CD14-positive monocyte (primary cell): ENCODE measurements around the gene LOXL3. TPM values are rescaled to one million over a fixed set of nuclear protein-coding genes. Genes with fewer than 3 reads are reported as not detected.
A peak's percentile ranks its signal among the peaks of the same experiment; 100 is the strongest.

Source experiments
- DNase-seq, 3 donors: peaks; one replicate each; pipeline ENCODE4 v3.0.0-alpha.2; 2011 to 2022
- H2AFZ ChIP-seq: 2 replicates; pipeline ENCODE4 v1.6.0; 2012; ENCODE audit warnings: mild to moderate bottlenecking, low read depth, low read length, inconsistent platforms; ENCODE audit not compliant: insufficient read depth, poor library complexity, severe bottlenecking
- H3K27ac ChIP-seq, 2 donors: 1 replicate in 1 of 2; 2 replicates in 1 of 2; pipeline ENCODE4 v1.5.1; 2012 to 2013; ENCODE audit warnings: low read length in 2 of 2, control low read depth in 1 of 2, inconsistent platforms in 1 of 2, low read depth in 1 of 2, mild to moderate bottlenecking in 1 of 2
- H3K27me3 ChIP-seq, 2 donors: one replicate each; pipeline versions ENCODE4 v1.6.0 to v1.6.1; 2011 to 2013; ENCODE audit warnings: low read length in 2 of 2; ENCODE audit not compliant: control insufficient read depth in 2 of 2, insufficient read depth in 2 of 2
- H3K36me3 ChIP-seq, 2 donors: replicated peaks in 1 of 2; 1 replicate in 1 of 2; 2 replicates in 1 of 2; pipeline versions ENCODE4 v1.5.1 to v1.6.1; 2012 to 2013; ENCODE audit warnings: low read length in 2 of 2, control low read depth in 1 of 2, inconsistent platforms in 1 of 2, mild to moderate bottlenecking in 1 of 2; ENCODE audit not compliant: insufficient read depth in 2 of 2, control insufficient read depth in 1 of 2
- H3K4me1 ChIP-seq, 2 donors: 1 replicate in 1 of 2; 2 replicates in 1 of 2; pipeline versions ENCODE4 v1.5.1 to v1.6.1; 2012 to 2013; ENCODE audit warnings: low read length in 2 of 2, control low read depth in 1 of 2, inconsistent platforms in 1 of 2, mild to moderate bottlenecking in 1 of 2, moderate library complexity in 1 of 2; ENCODE audit not compliant: insufficient read depth in 2 of 2, control insufficient read depth in 1 of 2
- H3K4me2 ChIP-seq: replicated peaks from 2 replicates; pipeline ENCODE3; 2012; ENCODE audit warnings: low read length, moderate library complexity, mild to moderate bottlenecking; ENCODE audit not compliant: poor library complexity, severe bottlenecking; ENCODE audit errors: extremely low read depth
- H3K4me3 ChIP-seq, 3 experiments: fragments of 200-600 bp in 1 of 3; sonication (generic) in 1 of 3; replicated peaks in 1 of 3; 1 replicate in 2 of 3; 2 replicates in 1 of 3; pipeline ENCODE4 v1.5.1; 2011 to 2013; ENCODE audit warnings: low read length in 3 of 3, mild to moderate bottlenecking in 3 of 3, control low read depth in 2 of 3, low read depth in 2 of 3, inconsistent platforms in 1 of 3, moderate library complexity in 1 of 3
- H3K79me2 ChIP-seq: 2 replicates; pipeline ENCODE4 v1.6.0; 2012; ENCODE audit warnings: mild to moderate bottlenecking, control low read depth, inconsistent platforms, low read length, moderate library complexity; ENCODE audit not compliant: insufficient read depth
- H3K9ac ChIP-seq: 2 replicates; pipeline ENCODE4 v1.6.0; 2017; ENCODE audit warnings: low read length, mild to moderate bottlenecking; ENCODE audit not compliant: insufficient read depth, poor library complexity, severe bottlenecking
- H3K9me3 ChIP-seq, 2 donors: replicated peaks in 1 of 2; 1 replicate in 1 of 2; 2 replicates in 1 of 2; pipeline versions ENCODE4 v1.5.1 to v1.6.1; 2012 to 2013; ENCODE audit warnings: low read length in 2 of 2, control low read depth in 1 of 2; ENCODE audit not compliant: control insufficient read depth in 1 of 2, insufficient read depth in 1 of 2
- H4K20me1 ChIP-seq: 2 replicates; pipeline ENCODE4 v1.6.0; 2012; ENCODE audit warnings: mild to moderate bottlenecking, low read length, control low read depth, moderate library complexity; ENCODE audit not compliant: insufficient read depth
- H3K27ac Mint-ChIP-seq, 7 donors: one replicate each; pipeline ENCODE4 v1.8.0; 2020; ENCODE audit warnings: mild to moderate bottlenecking in 7 of 7, mixed read lengths in 7 of 7, moderate library complexity in 6 of 7, inconsistent platforms in 2 of 7
- H3K27me3 Mint-ChIP-seq, 3 donors: one replicate each; pipeline ENCODE4 v1.8.0; 2021 to 2022; ENCODE audit warnings: low read depth in 3 of 3, mild to moderate bottlenecking in 3 of 3, mixed read lengths in 3 of 3, moderate library complexity in 3 of 3, inconsistent platforms in 1 of 3
- H3K36me3 Mint-ChIP-seq, 2 donors: one replicate each; pipeline ENCODE4 v1.8.0; 2020; ENCODE audit warnings: mixed read lengths in 2 of 2, inconsistent platforms in 1 of 2, mild to moderate bottlenecking in 1 of 2
- H3K4me1 Mint-ChIP-seq: one replicate; pipeline ENCODE4 v1.8.0; 2020; ENCODE audit warnings: mild to moderate bottlenecking, mixed read lengths
- H3K4me3 Mint-ChIP-seq, 2 donors: one replicate each; pipeline ENCODE4 v1.8.0; 2020; ENCODE audit warnings: mild to moderate bottlenecking in 2 of 2, mixed read lengths in 2 of 2, moderate library complexity in 1 of 2
- H3K9me3 Mint-ChIP-seq, 7 donors: one replicate each; pipeline ENCODE4 v1.8.0; 2020 to 2022; ENCODE audit warnings: mixed read lengths in 7 of 7, mild to moderate bottlenecking in 6 of 7, moderate library complexity in 6 of 7, inconsistent platforms in 2 of 7
- WGBS: methylation state at CpG from one replicate; pipeline ENCODE4 v1.1.5; 2013; ENCODE audit warnings: missing lambda C conversion rate; ENCODE audit not compliant: insufficient coverage; 5-methylcytosine and 5-hydroxymethylcytosine counted together
- intact Hi-C, 2 donors: fragments of 100-400 bp; cut with micrococcal nuclease; formaldehyde crosslinking; loops; one replicate each; pipeline versions ENCODE4 v1.15.0 to v1.15.1; 2023
- polyA plus RNA-seq, 3 donors: library from polyadenylated mRNA; depleted of rRNA in 1 of 3; unstranded in 2 of 3; stranded (reverse) in 1 of 3; fragments of 300-500 nt in 2 of 3; fragments of >200 nt in 1 of 3; fragmentation: Illumina TruSeq in 2 of 3; gene quantifications; 1 replicate in 2 of 3; 2 replicates in 1 of 3; pipeline ENCODE4 v1.2.3, GENCODE V29; 2012 to 2021
- TF ChIP-seq, protein P1 (sequence below): fragments of 200-600 bp; IDR thresholded peaks from one replicate; pipeline ENCODE4 v1.8.0; 2022; ENCODE audit warnings: antibody characterized with exemption, mild to moderate bottlenecking

Gene LOXL3
- polyA plus RNA-seq, 3 donors: 18.2 to 35.0 (median 18.5) TPM

DNA sequence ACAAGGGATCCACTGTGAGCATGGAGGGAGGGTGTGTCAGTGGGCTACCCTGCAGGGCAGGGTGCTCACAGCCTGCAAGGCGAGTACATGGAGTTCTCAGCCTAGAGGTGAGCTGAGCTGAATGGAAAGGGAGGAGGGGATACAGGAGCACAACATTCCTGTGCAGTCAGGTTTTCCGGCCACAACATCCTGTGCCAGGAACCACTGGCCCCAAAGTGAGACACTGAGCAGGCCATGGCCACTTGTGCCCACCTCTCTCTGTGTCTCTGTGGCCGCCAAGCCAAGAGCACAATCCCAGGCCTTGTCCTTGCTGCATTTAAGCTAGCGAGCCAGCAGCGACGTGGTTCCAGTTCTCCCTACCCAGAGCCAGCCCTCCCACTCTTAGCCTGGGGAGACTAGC lies 6.8 kb upstream of the LOXL3 start:
- WGBS: 86% methylated on average over 3 of the region's 6 CpGs
- Histone ChIP-seq H3K4me1 (peaks cover 32 to 41% of the 10 kb centered on the region in 2 donors), H3K9me3 (no peaks in the 10 kb centered on the region), H2AFZ (no peak overlapping the region), H3K27ac (no peak overlapping the region), H3K4me2 (no peak overlapping the region), H3K79me2 (peaks cover 24% of the 10 kb centered on the region), H3K4me3 (no peak overlapping the region), H3K36me3 (peaks cover 20 to 28% of the 10 kb centered on the region in 2 donors), H3K9ac (no peak overlapping the region), H4K20me1 (peaks cover 23% of the 10 kb centered on the region), H3K27me3 (no peaks in the 10 kb centered on the region)
- Mint-ChIP-seq H3K4me1 (peaks cover 54% of the 10 kb centered on the region), H3K27me3 (peaks cover 0 to 2% (median 2%) of the 10 kb centered on the region in 3 donors), H3K36me3 (peaks cover 15 to 20% of the 10 kb centered on the region in 2 donors), H3K9me3 (no peaks in the 10 kb centered on the region), H3K4me3 (no peak overlapping the region), H3K27ac (peak overlapping the region in 2 of 7 donors; percentile 48 to 57)
- TF ChIP-seq, protein P1, sequence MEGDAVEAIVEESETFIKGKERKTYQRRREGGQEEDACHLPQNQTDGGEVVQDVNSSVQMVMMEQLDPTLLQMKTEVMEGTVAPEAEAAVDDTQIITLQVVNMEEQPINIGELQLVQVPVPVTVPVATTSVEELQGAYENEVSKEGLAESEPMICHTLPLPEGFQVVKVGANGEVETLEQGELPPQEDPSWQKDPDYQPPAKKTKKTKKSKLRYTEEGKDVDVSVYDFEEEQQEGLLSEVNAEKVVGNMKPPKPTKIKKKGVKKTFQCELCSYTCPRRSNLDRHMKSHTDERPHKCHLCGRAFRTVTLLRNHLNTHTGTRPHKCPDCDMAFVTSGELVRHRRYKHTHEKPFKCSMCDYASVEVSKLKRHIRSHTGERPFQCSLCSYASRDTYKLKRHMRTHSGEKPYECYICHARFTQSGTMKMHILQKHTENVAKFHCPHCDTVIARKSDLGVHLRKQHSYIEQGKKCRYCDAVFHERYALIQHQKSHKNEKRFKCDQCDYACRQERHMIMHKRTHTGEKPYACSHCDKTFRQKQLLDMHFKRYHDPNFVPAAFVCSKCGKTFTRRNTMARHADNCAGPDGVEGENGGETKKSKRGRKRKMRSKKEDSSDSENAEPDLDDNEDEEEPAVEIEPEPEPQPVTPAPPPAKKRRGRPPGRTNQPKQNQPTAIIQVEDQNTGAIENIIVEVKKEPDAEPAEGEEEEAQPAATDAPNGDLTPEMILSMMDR: no peak
- intact Hi-C loops: no loop called here
- DNase-seq: no peak

DNA sequence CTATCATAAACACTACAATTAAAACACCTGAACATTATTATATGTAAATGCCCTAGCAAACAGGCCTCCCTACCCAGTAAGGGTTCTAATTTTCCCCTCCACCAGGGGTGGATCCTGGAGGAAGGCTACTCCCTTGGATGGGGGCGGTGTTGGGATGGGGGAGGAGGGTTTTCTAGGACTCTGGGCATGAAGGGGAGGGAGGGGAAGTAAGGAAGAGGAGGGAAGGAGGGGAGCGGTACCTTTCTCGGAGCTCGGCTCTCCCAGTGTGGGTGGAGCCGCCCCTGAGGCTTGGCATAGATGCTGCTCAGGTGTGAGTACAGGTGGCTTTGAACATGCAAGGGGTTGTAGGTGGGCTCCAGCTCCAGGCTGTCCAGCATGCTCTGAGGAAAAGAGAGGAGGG lies 6.2 kb upstream of the LOXL3 start:
- H2AFZ ChIP-seq: no peak overlapping the region
- DNase-seq: no peak
- H3K4me2 ChIP-seq: no peak overlapping the region
- H3K79me2 ChIP-seq: peaks cover 31% of the 10 kb centered on the region
- Mint-ChIP-seq H3K4me3 (no peak overlapping the region), H3K27me3 (peaks cover 0 to 2% (median 2%) of the 10 kb centered on the region in 3 donors), H3K36me3 (peaks cover 15 to 20% of the 10 kb centered on the region in 2 donors), H3K4me1 (peaks cover 54% of the 10 kb centered on the region), H3K9me3 (no peaks in the 10 kb centered on the region), H3K27ac (no peak overlapping the region)
- H3K27ac ChIP-seq: no peak overlapping the region
- H3K27me3 ChIP-seq: no peaks in the 10 kb centered on the region
- no peak overlapping the region for H3K4me3 ChIP-seq
- H3K36me3 ChIP-seq: peaks cover 20 to 28% of the 10 kb centered on the region in 2 donors
- no peak overlapping the region for H3K9ac ChIP-seq
- H3K4me1 ChIP-seq: peaks cover 32 to 46% of the 10 kb centered on the region in 2 donors
- WGBS: 79% methylated on average over 4 of the region's 5 CpGs
- H3K9me3 ChIP-seq: no peaks in the 10 kb centered on the region
- intact Hi-C loops: no loop called here
- TF ChIP-seq, protein P1: no peak
- H4K20me1 ChIP-seq: peaks cover 23% of the 10 kb centered on the region
